ENCODE results near the gene ITGBL1. TPM values are rescaled to one million over a fixed set of nuclear protein-coding genes. Genes with fewer than 3 reads are reported as not detected.

ITGBL1 gene
- total and polyA plus RNA-seq, 2 of the 4 experiments (the other 2 are of a cell fraction): 22.2 to 24.2 TPM

GRCh38 chr13:101467415-101467814 lies 14.9 kb downstream of the ITGBL1 start:
- no peak overlapping the region for H3K27ac ChIP-seq (ENCODE audit: insufficient read depth, low read length)
- H3K14ac ChIP-seq (replicated peaks; ENCODE audit: low read depth, low read length): no peak overlapping the region
- dilution Hi-C loops (cut with HindIII; ENCODE audit: low sequenced_read_pairs, unreplicated experiment) (no loop called here), intact Hi-C loops (cut with micrococcal nuclease) (no loop called here), in situ Hi-C loops (cut with MboI; ENCODE audit: low sequenced_read_pairs) (no loop called here)
- no CpG with 5 or more reads among the region's 4 CpGs for WGBS, 2 experiments (ENCODE audit: extremely low coverage in 2 of 2, insufficient read length in 1 of 2)
- no peak overlapping the region for H4K91ac ChIP-seq (ENCODE audit: insufficient read depth, low read depth, low read length)
- TF ChIP-seq BHLHE40 (IDR thresholded peaks at IDR 0.05; ENCODE audit: low read depth, low read length) (no peak), MAZ (IDR thresholded peaks at IDR 0.05; ENCODE audit: borderline replicate concordance, low read depth, low read length) (no peak), CHD1 (IDR thresholded peaks at IDR 0.05; ENCODE audit: low read depth, low read length) (no peak), MXI1 (IDR thresholded peaks at IDR 0.05; ENCODE audit: borderline replicate concordance, low read depth, low read length) (no peak), CEBPB (IDR thresholded peaks at IDR 0.05; ENCODE audit: low read depth, low read length) (no peak), POLR2A (IDR thresholded peaks at IDR 0.05; ENCODE audit: low read depth, low read length) (no peak)
- H3K23ac ChIP-seq (ENCODE audit: low read depth, low read length): no peak overlapping the region
- H3K27me3 ChIP-seq (ENCODE audit: control insufficient read depth, insufficient read depth, low read length): no peaks in the 10 kb centered on the region
- peaks cover 0 to 2% of the 10 kb centered on the region in 2 experiments; a peak in 1 of 4 replicates for H3K79me1 ChIP-seq (ENCODE audit: low read depth in 1 of 2, low read length in 2 of 2)
- no peak overlapping the region for H3K4me3 ChIP-seq (ENCODE audit: insufficient read depth, low read depth, low read length)
- H4K8ac ChIP-seq (ENCODE audit: low read depth in 2 of 2, low read length in 2 of 2): no peak overlapping the region
- H2BK120ac ChIP-seq (ENCODE audit: low read depth, low read length): no peak overlapping the region
- no peak overlapping the region for H3K18ac ChIP-seq (ENCODE audit: low read depth, low read length)
- DNase-seq (no peak), ATAC-seq (ENCODE audit: low read depth) (no peak)
- POLR2A ChIA-PET (ENCODE audit: unreplicated experiment): no interaction called here
- H3K36me3 ChIP-seq (ENCODE audit: control insufficient read depth, insufficient read depth, low read length): no peaks in the 10 kb centered on the region
- no peaks in the 10 kb centered on the region for H4K20me1 ChIP-seq (ENCODE audit: insufficient read depth, low read length)
- no peak overlapping the region for H2AK5ac ChIP-seq (ENCODE audit: low read depth, low read length)
- H3K4ac ChIP-seq (ENCODE audit: low read depth, low read length): no peak overlapping the region
- H2AK9ac ChIP-seq (replicated peaks; ENCODE audit: low read depth, low read length, poor library complexity): no peak overlapping the region
- no peak overlapping the region for H3K4me2 ChIP-seq (ENCODE audit: low read depth, low read length)
- no peak overlapping the region for H2BK20ac ChIP-seq (ENCODE audit: low read depth, low read length)
- peak overlapping the region; percentile 26; the same call in 1 of the 3 replicates for H2BK15ac ChIP-seq (ENCODE audit: low read depth, low read length)
- H3K4me1 ChIP-seq (ENCODE audit: control insufficient read depth, insufficient read depth, low read length): no peaks in the 10 kb centered on the region; the same call in 1 of the 2 replicates
- BruUV-seq (replicated peaks): no TSS peak
- no peaks in the 10 kb centered on the region for H3K9me3 ChIP-seq (ENCODE audit: control insufficient read depth, insufficient read depth, low read length)
- no peaks in the 10 kb centered on the region for H3K9me1 ChIP-seq (ENCODE audit: insufficient read depth, low read length)
- no peak overlapping the region for H4K5ac ChIP-seq (ENCODE audit: low read depth, low read length)
- H3K56ac ChIP-seq (ENCODE audit: extremely low read depth, insufficient read depth, low read length): no peak overlapping the region
- no peak overlapping the region for H3K9ac ChIP-seq (ENCODE audit: low read depth, low read length)
- H2AFZ ChIP-seq (replicated peaks; ENCODE audit: low read length, poor library complexity): no peak overlapping the region
- H2BK5ac ChIP-seq (ENCODE audit: low read depth, low read length, poor library complexity, severe bottlenecking): no peak overlapping the region
- CTCF ChIA-PET: no interaction called here

Measured in IMR-90 (cell line).